Urothelium cell line (cell line): ENCODE measurements around the gene ACAA1.
A peak's percentile ranks its signal among the peaks of the same experiment; 100 is the strongest.

Source experiments
- DNase-seq: peaks from one replicate; pipeline ENCODE4 v3.0.0; 2011; ENCODE audit warnings: low spot score, mixed read lengths
- FAIRE-seq: peaks from 2 replicates; lab custom pipeline; 2011; peaks lifted over from hg19 to GRCh38; lab: Jason Lieb, UNC

ACAA1 gene

DNA sequence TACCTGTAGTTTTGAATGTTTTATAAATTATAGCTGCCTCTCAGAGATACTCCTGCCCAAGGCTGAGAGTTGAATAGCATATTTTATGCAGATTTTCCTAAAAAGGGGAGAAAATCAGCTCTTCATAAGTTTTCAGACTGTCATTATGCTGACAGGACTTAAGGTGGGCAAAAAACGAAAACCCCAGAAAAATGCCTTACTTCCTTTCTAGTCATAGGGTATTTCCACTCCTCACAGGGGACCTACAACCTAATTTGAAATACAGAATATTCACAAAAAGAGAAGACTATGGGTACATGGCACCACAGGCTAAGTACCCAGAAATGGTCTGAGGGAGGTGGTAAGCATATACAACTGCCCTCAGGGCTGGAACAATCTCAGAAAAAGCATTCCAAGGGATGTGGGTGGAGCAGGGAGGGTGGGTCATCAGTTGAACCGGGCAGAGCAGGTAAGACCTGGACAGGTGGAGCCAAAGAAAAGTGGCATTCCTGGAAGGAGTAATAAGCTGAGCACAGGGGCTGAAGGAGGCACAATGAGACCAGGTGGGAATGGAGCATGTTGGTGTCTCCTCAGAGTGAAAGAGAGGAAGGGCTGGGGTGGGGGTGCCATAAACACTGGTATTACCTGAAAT is 17.8 kb upstream of the ACAA1 start:
- no peak for FAIRE-seq
- no peak for DNase-seq

DNA sequence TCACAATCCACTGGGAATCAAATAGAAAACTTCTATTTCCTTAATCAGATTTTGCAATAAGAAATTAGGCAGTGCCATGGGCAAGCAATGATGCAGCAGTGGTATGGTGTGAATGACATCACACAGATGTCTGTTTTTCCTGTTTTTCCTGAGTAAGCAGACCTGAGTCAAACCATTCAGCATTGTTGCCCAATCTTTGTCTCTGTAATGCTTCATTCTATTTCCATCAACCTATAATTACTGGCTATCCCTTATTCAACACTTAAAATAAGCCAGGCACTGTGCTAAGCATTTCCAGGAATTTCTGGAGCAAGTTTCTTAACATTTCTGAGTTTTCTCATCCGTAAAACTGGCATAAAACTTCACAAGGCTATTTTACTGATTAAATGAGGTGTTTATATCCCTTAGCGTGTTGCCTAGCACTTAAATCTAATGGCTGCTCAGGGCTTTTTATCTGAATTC is 17.1 kb upstream of the ACAA1 start:
- no peak for FAIRE-seq

DNA sequence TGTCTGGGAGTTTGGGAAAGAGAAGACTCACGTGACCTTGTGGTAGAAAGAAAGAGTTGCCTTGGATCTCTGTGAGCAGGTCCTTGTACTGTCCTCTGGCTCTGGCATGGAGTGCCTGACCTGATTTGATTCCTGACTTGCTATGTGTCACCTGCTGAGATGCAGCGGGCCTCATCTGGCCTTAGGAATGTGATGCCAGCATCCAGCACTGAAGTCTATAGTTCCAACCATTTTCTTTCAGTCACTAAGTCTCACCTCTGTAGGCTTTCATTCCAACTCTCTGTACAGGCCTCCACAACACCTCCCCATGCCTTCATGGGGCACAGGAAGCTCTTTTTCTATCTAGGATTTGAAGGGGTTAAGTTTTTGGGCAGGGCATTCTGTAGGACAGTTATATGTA is 16.3 kb upstream of the ACAA1 start:
- FAIRE-seq (no peak), DNase-seq (no peak)

More for the DNA sequence above, 17.1 kb upstream of the ACAA1 start:
- no peak for DNase-seq

DNA sequence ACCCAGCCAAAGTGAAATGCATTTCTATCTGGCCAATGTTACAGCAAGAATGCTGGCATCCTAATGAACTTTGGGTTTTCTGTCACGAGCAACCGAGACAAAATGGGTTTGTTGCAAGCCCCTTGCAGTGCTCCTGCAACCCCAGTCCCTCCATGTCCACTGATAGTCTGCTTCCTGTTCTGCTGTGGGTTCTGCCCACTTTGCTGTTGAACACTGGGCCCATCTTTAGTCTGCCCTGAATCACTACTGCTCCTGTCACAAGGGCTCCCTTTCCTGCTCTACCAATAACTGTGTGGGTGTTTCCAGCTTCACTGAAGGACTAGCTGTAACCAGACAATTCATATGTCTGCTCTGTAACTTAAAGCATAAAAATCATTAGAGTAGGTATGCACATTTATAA is 15.7 kb upstream of the ACAA1 start:
- DNase-seq (no peak), FAIRE-seq (no peak)

DNA sequence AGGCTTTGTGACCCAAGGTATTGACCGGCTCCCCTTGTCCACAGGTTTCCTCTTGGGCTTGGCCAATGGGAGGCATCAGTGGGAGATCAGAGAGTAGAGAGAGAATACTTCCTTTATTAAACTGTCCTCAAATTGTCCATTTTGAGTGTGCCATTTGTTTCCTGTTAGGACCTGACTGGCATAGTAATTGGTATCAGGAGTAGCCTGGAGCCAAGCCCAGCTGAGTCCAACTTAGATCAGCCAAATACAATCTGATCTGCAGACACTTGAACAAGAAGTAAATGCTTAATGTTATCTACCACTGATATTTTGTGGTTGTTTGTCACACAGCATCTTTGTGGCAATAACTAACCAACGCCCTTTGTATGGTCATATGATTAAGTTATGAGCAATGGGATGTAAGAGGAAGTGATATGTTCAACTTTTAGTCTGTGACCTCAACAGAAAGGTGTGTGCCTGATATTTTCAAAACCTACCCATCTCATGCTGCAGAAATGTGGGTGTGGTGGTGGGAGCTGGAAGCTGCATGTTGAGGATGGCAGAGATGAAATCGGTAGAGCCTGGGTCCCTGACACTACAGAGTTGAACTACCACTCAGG is 14.8 kb upstream of the ACAA1 start:
- FAIRE-seq, result no peak

DNA sequence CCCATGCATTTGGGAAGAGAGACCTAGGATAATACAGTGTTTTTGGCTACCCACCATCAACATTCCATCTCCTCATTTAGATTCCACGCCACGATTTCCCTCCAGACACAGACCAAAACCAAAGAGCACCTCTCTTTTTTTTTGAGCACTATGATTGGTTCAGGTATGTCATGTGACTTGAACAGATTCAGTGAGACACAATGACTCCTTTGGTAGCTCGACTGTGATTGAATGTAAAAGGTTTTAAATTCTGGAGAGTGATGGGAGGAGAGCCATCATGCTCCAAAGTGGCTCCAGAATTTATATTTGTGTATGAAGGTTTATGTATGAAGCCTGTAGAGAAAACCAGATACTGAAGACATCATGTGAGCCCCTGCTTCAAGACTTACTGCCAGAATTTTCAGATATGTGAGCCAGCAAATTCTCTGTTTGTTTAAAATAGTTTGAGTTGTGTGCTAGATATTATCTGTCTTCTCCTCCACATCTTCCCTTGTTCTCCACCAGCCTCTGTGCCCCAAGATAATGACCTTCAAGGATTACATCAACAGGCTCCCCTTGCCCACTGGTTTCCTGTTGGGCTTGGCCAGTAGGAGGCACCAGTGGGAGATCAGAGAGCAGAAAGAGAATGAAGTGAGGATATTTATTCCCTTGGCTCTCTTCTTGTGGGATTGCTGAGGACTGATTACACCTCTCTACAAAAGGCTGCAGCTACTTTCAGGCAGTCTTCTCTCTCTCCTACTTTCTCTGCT is 14.0 kb upstream of the ACAA1 start:
- DNase-seq (no peak), FAIRE-seq (no peak)

More for the DNA sequence above, 14.8 kb upstream of the ACAA1 start:
- no peak for DNase-seq

DNA sequence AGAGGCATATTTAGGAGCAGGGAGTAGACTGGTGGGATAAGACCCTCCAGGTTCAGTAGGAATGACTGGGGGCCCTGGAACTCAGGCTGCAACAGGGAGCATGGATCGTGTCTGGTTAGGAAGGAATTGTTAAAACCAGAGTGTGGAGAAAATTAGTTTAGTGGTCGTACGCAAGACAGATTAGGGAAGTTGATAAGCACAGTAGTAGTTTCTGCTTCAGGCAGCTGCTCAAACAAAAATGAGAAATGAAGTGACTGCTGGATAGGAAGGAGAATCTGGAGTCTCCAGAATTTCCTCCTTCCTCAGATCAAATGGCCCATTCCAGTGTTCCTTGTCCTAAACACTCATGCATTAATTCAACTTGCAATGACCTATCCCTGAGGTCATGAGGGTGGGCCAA is 12.8 kb upstream of the ACAA1 start:
- FAIRE-seq (no peak), DNase-seq (no peak)

DNA sequence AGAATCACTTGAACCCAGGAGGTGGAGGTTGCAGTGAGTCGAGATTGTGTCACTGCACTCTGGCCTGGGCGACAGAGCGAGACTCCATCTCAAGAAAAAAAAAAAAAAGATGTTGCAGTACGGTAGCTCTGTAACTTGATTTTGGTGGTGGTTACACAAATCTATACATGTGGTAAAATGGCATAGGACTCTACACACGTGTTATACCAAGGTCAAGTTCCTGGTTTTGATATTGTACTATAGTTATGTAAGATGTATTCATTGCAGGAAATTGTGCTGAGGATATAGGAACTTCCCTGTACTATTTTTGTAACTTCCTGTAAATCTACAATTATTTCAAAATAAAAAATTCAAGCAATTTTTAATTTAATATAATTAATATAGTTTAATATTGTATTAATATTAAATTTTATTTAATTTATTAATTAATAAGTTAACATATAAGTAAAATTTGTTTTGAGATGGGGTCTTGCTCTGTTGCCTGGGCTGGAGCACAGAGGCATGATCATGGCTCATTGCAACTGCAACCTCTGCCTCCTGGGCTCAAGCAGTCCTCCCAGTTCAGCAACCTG is 11.5 kb upstream of the ACAA1 start:
- FAIRE-seq (no peak), DNase-seq (no peak)

DNA sequence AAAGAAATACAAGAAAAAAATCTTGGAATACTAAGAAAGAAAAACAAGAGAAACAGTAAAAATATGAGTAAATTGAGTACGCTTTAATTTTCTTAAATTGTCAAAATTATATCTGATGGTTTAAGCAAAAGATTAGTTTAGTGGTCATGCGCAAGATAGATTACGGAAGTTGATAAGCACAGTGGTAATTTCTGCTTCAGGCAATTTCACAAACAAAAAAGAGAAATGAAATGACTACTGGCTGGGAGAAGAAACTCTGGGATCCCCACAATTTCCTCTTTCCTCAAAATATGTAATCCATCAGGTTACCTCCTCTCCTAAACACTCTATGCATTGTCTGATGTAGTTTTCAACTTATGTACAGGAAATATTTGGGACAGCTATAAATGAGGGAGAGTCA is 10.5 kb upstream of the ACAA1 start:
- FAIRE-seq (no peak), DNase-seq (no peak)

DNA sequence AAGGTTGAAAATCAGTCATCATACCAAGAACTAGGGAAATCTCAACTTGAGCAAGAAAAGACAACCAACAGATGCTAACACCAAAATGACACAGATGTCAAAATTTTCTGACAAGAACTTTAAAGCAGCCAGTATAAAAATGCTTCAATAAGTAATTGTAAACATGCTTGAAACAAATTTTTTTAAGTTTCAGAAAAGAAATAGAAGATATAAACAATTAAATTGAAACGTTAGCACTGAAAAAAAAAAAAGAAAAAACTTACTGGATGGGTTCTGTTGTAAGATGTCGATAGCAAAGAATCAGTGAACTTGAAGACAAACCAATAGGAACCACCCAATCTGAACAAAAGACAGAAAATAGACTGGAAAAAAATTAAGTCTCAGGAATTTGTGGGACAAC is 9.6 kb upstream of the ACAA1 start:
- DNase-seq, result no peak
- FAIRE-seq, result no peak

DNA sequence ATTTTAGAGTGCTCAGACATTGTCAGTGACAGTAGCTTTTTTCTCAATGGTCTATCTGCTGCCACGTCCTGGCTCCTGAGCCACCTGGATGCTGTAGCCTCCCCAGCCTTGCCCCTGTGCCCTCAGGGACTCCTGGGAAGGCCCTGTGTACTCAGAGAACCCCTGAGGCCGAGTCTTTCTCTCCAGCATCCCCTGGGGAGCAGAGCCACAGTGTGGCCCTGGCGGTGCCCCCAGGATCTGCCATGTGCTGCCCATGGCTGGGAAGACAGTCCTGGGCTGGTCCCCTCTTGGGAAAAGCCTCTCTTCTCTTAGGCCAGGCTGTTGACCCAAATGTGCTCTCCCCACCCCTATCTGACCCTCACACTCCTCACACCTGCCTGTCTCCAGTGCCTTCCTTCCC is 6.6 kb upstream of the ACAA1 start:
- DNase-seq (no peak), FAIRE-seq (no peak)

DNA sequence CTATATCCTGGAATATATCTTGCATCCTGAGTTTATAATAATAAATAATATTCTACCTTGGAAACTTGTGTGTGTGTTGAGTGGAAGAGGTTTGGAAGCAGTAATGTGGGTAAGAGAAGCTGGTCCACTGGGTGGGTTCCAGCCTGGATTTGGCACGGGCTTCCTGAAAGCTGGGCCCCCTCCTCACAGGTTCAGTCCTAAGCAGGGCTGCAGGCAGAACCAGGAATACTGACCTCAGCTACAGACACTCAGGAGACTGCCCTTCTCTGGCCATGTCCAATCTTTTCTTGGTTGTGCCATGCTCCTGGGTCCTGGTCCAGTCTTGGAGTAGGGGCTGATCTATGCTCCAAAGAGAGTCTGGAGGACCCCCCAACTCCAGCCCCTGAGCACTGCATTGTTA is 6.0 kb upstream of the ACAA1 start:
- DNase-seq (no peak), FAIRE-seq (no peak)

DNA sequence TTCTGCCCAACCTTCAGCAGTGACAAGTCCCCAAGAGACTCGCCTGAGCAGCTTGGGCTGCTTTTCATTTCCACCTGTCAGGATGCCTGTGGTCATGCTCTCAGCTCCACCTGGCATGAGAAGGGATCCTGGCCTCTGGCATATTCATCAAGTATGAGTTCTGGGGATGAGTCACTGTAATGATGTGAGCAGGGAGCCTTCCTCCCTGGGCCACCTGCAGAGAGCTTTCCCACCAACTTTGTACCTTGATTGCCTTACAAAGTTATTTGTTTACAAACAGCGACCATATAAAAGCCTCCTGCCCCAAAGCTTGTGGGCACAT is 5.0 kb upstream of the ACAA1 start:
- FAIRE-seq (no peak), DNase-seq (peak; percentile 40)

DNA sequence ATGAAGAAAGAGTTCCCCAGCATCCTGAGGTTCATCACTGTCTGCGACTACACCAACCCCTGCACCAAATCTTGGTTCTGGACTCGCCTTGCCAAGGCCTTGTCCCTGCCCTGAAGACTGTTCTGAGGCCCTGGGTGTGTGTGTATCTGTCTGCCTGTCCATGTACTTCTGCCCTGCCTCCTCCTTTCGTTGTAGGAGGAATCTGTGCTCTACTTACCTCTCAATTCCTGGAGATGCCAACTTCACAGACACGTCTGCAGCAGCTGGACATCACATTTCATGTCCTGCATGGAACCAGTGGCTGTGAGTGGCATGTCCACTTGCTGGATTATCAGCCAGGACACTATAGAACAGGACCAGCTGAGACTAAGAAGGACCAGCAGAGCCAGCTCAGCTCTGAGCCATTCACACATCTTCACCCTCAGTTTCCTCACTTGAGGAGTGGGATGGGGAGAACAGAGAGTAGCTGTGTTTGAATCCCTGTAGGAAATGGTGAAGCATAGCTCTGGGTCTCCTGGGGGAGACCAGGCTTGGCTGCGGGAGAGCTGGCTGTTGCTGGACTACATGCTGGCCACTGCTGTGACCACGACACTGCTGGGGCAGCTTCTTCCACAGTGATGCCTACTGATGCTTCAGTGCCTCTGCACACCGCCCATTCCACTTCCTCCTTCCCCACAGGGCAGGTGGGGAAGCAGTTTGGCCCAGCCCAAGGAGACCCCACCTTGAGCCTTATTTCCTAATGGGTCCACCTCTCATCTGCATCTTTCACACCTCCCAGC is 4.4 kb upstream of the ACAA1 start:
- DNase-seq, result no peak
- no peak for FAIRE-seq

DNA sequence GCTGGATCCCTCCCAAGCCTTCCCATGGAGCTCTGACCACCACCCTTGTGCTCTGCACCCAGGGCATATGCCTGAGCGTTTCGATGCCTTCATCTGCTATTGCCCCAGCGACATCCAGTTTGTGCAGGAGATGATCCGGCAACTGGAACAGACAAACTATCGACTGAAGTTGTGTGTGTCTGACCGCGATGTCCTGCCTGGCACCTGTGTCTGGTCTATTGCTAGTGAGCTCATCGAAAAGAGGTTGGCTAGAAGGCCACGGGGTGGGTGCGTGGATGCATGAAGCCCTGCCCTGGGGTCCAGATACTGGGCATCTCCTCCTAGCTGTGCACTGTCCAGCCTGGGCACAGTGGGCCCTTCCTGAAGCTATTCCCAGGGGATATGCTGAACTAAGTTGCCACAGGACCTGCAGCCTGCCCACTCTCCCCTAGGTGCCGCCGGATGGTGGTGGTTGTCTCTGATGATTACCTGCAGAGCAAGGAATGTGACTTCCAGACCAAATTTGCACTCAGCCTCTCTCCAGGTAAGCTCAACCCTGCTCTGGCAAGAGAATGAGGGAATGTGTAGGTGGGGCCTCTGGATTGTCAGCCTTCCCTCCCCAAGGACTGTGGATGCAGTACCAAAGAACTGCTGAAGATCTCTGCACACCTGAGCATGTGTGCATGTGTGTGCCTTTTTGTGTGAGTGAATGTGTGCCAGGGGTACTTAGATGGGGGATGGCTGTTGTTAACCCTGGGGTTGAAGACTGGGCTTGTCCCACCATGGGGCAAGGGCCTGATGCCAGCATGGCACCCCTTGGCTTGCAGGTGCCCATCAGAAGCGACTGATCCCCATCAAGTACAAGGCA is 3.6 kb upstream of the ACAA1 start:
- FAIRE-seq, result no peak
- DNase-seq, result no peak

DNA sequence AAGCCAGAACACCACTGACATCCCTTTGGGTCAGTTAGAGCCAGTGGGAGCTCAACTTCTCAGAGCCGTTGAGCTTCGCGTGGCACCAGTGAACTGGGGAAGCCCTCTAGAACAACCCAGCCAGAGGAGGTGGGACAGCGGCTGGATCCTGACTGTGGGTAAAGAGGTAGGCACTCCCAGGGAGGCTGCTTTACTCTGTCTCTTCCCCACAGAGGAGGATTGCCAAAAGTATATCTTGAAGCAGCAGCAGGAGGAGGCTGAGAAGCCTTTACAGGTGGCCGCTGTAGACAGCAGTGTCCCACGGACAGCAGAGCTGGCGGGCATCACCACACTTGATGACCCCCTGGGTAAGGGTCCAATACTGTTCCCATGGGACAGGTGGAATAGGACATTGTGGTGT is 2.7 kb upstream of the ACAA1 start:
- no peak for FAIRE-seq
- DNase-seq, result no peak

DNA sequence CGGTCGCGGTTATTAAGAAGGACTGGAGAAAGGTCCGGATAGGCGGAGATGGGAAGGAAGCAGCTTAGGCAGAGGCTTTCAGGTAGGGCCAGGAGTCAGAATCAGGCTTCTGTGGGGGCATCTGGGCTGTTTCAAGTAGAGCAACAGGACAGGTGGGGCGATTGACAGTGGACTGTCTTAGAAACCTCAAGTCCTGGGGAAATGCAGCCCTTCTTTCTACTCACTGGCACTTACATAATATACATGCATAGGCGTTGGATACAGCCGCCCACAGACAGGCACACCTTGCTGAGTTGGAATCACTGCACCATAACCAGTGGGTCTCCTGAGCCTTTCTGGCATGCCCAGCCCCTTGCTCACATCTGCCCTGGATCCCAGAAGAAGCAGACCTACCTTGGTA is 2.3 kb upstream of the ACAA1 start:
- no peak for DNase-seq
- no peak for FAIRE-seq

DNA sequence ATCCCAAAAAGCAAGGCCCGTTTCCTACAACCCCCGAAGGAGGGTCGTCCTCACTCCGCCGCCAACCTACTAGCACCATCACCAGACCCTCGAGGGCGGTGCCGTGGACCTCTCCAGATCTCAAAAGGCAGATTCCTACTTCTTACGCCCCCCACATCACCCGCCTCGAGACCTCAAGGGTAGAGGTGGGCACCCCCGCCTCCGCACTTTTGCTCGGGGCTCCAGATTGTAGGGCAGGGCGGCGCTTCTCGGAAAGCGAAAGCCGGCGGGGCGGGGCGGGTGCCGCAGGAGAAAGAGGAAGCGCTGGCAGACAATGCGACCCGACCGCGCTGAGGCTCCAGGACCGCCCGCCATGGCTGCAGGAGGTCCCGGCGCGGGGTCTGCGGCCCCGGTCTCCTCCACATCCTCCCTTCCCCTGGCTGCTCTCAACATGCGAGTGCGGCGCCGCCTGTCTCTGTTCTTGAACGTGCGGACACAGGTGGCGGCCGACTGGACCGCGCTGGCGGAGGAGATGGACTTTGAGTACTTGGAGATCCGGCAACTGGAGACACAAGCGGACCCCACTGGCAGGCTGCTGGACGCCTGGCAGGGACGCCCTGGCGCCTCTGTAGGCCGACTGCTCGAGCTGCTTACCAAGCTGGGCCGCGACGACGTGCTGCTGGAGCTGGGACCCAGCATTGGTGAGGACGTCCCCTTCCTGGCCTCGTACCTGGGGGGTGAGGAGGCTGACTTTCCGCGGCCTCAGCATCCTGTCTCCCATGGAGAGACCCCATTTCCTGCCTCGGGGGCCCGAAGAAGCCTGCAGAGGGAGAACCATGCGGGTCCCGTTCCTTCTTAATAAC is 1.6 kb upstream of the ACAA1 start, which contains the start of gene MYD88:
TSS of gene MYD88 (plus strand) at position 313 of the 842 bp plus-strand sequence. CDS start at position 353, 40 bp downstream.
- DNase-seq (peak; percentile 43), FAIRE-seq (no peak)

DNA sequence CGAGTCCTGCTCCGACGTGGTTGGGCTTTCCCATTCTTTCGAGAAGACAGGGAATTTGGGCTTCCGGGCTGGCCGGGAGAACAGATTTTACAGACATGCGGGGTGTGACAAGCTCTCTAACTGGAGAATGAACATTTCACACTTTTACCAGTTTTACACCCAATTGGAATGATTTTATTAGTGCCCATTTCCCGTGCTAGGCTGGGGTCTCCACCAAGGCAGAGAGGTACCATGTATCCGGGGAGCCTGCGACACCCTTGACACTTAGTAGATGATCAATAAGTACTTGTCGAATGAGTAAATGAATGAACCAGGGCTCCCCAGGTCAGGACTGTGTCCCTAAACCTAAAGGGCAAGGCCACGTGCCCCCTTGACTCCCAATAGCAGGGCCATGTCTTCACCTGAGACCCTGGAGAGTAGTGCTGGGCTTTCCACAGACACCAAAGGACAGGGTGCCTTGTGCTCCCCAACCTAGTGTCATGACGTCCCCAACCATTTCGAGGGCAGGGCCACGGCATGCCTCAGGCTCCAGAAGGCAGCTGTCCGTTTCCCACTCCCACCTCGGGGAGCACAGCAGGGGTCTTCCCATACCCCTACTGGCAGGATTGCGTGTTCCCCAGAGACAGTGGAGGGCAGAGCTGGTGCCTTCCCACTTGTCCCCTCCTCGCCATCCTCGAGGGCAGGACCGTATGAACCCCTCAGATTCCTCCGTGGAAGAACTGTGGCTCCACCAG is 855 bp upstream of the ACAA1 start:
- FAIRE-seq (no peak), DNase-seq (no peak)
